ENCODE measurements around the gene RBM20.

Gene RBM20

GRCh38 chr10:110671788-110672579, 27.8 kb downstream of the RBM20 start:
- in situ Hi-C loops (cut with MboI; ENCODE audit: low sequenced_read_pairs) = no loop called here

- in situ Hi-C loops (cut with MboI; ENCODE audit: low sequenced_read_pairs) = no loop called here
Measured at GRCh38 chr10:110672580-110672919, 28.4 kb downstream of the RBM20 start.

GRCh38 chr10:110676016-110676415, 31.9 kb downstream of the RBM20 start:
- in situ Hi-C loops (cut with MboI; ENCODE audit: low sequenced_read_pairs) = no loop called here

GRCh38 chr10:110679486-110680272, 35.5 kb downstream of the RBM20 start:
- in situ Hi-C loops (cut with MboI; ENCODE audit: low sequenced_read_pairs) = no loop called here

DNA sequence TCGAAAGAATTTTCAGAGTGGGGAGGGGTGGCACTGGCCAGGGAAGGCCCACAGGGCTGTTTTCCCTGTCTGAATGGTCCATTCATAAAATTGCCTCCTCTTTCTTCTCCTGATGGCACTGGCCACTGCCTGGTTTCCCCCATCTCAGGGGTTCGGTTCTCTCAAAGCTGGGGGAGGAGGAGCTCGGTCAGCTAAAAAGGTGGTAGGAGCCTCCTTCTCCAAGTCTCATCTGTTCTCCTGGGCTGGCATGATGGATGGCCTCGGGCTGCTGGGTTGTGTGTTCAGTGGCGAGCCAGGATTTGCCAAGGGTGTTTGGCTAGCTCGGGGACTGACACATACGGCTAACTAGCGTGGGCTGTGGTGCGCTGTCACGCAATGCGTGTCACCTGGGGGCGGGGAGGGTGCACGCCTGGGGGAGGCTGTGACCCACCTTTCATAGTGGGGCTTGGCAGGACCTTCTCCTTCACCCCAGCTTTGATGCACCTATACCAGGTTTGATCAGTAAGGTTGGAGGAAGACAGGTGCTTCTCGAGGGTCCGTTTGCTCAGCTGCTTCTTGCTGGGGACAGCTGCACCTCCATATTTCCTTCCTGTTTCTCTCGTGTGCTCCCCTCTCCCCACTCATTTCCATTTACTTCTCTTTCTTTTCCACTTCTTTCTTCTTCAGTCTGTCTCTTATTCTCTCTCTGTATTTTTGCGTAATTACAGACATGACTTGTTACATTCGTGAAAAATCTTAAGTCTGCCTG, 36.3 kb downstream of the RBM20 start:
- in situ Hi-C loops (cut with MboI; ENCODE audit: low sequenced_read_pairs) = no loop called here

DNA sequence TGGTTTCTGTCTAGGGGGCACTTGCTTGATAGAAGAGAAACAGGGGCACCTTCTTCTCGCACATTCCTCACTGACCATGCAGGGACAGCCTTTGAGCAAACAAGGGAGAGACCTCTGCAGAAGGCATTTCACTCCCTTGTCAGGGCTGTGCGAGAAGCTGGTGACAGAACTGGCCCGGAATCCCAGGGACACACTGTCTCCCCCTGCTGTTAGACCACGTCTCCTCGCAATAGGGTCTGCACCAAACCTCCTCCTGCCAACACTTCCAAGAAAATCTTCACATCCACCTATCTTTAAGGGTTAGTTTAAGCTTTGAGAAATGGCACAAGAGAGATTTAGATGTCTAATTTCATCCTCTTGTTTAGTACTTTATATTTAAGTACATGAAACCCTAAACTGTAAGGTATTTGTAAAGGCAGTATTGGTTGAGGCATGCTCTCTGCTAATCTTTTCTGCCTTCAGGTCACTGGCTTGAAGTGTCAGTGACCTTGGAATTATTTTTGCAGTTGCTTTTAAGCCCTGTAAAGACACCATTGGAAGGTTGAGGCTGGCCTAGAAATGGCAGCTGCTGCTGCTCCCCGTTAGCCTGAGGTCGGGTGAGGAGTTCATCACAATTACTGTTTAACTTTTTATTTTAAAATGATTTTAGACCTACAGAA, 37.0 kb downstream of the RBM20 start:
- in situ Hi-C loops (cut with MboI; ENCODE audit: low sequenced_read_pairs) = no loop called here

- in situ Hi-C loops (cut with MboI; ENCODE audit: low sequenced_read_pairs) = no loop called here
Measured at GRCh38 chr10:110682348-110682747, 38.2 kb downstream of the RBM20 start.

- in situ Hi-C loops (cut with MboI; ENCODE audit: low sequenced_read_pairs) = no loop called here
Measured at GRCh38 chr10:110684800-110685446, 40.8 kb downstream of the RBM20 start.

DNA sequence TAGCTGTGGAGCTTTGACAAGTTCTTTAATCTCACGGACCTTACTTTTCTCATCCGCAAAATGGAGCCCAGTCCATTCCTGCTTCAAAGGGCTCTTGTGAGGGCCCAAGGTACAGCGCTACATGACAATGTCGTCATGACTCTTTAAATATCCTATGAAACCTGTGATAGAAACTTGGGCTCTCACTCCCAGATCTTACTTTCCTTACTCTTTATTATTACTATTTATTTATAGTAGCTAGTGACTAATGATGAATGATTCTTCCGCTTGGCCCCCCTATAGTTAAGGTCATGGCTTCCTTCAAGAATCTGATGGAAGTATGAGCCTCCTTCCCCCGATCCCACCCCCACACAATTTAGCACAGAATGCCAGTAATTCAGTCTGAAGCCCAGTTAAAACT, 41.9 kb downstream of the RBM20 start:
- in situ Hi-C loops (cut with MboI; ENCODE audit: low sequenced_read_pairs) = no loop called here

- in situ Hi-C loops (cut with MboI; ENCODE audit: low sequenced_read_pairs) = no loop called here
Measured at GRCh38 chr10:110686949-110687348, 42.8 kb downstream of the RBM20 start.

DNA sequence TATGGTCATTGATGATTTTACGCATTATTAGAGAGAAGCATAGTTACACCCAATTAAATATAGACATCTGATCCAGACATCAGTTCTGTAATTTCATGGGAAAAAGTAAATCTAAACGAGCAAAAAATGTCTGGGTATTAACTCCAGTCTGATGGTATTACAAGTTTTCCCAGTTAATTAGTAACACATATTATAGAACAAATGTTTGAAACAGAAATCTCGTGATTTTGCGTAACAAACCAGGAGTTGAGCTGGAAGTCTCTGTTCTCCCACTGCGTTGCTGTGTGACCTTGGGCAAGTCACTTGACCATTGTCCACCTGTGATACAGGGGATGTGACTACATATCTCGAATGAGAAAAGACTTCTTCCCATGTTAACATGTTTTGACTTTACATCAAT, 43.3 kb downstream of the RBM20 start:
- in situ Hi-C loops (cut with MboI; ENCODE audit: low sequenced_read_pairs) = no loop called here

DNA sequence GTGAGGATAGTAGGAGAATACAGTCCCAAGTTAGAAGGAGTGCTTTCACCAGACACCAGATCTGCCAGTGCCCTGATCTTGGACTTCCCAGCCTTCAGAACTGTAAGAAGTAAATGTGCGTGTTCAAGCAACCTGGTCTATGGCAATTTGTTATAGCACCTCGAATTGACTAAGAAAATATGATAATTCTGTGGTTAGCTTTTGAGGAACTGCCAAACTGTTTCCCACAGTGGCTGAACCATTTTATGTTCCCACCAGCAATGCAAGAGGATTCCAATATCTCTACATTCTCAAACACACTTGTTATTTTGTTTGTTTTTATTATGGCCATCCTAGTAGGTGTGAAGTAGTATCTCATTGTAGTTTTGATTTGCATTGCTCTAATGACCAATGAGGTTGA, 47.0 kb downstream of the RBM20 start:
- in situ Hi-C loops (cut with MboI; ENCODE audit: low sequenced_read_pairs) = no loop called here

GRCh38 chr10:110694263-110694662, 50.1 kb downstream of the RBM20 start:
- in situ Hi-C loops (cut with MboI; ENCODE audit: low sequenced_read_pairs) = no loop called here

- in situ Hi-C loops (cut with MboI; ENCODE audit: low sequenced_read_pairs) = no loop called here
Measured at GRCh38 chr10:110694820-110695538, 50.8 kb downstream of the RBM20 start.

GRCh38 chr10:110695539-110695886, 51.4 kb downstream of the RBM20 start:
- in situ Hi-C loops (cut with MboI; ENCODE audit: low sequenced_read_pairs) = no loop called here

- in situ Hi-C loops (cut with MboI; ENCODE audit: low sequenced_read_pairs) = no loop called here
Measured at GRCh38 chr10:110696436-110696835, 52.3 kb downstream of the RBM20 start.

DNA sequence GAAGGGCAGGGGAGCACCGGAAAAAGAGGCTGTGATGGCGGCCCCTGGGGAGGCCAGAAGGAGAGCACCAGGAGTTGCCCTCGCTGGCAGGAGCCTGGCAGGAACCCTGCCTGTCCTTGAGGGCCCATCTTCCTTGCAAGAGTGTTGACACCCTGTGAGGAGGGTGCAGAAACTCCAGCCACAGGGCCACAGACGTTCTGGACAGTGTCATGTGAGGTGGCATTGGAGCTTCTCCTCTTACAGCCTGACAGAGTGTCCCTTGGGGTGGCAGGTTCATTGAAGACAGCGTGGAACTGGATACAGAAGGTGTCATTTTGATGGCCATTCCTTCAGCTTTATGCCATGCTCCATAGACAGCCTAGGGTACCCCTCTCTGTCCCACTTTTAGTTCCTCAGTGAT, 54.2 kb downstream of the RBM20 start:
- in situ Hi-C loops (cut with MboI; ENCODE audit: low sequenced_read_pairs) = no loop called here

GRCh38 chr10:110698782-110699201, 54.7 kb downstream of the RBM20 start:
- in situ Hi-C loops (cut with MboI; ENCODE audit: low sequenced_read_pairs) = no loop called here

GRCh38 chr10:110699859-110700468, 55.8 kb downstream of the RBM20 start:
- in situ Hi-C loops (cut with MboI; ENCODE audit: low sequenced_read_pairs) = no loop called here

All from hTERT RPE-1 (cell line).